ENCODE data around the gene PTH2R. TPM values are rescaled to one million over a fixed set of nuclear protein-coding genes. Genes with fewer than 3 reads are reported as not detected.
"Not testable (repeated sequence)": the region's sequence is repeated elsewhere in the genome, so short reads cannot be mapped to it uniquely, and the experiment has no call there.

The PTH2R gene
- total RNA-seq, 1 experiment from 2014 or later: 0.32 TPM

DNA sequence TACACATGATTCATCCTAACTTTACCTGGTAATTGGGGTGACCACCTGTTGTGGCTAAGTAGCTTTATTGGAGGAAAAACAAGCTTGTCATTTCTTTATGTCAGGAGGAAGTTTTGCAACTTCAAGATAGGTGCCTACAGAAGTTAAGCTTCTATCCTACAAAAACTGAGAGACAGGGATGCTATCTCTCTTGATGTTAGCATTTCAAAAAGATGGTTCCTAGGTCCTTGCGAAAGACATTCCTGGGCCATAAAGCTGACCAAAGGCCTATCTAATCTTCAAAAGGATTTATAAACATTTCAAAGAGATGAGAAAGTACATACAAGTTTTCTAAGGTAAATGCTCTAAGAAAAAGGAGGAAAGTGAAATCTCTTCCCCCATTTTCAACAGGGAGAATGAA, 61.0 kb downstream of the PTH2R start:
- intact Hi-C loops (cut with micrococcal nuclease; ENCODE audit: unreplicated experiment): loop anchor here (1.0 to 5.0 kb wide), 8 partner anchors 22 to 865 kb away; no protein-coding TSS in a partner anchor
- peaks cover 34% of the 10 kb centered on the region for H3K9me3 ChIP-seq
- H3K27me3 ChIP-seq (replicated peaks; ENCODE audit: control insufficient read depth, insufficient read depth, low read length): no peaks in the 10 kb centered on the region
- BruUV-seq (replicated peaks): no TSS peak
- Mint-ChIP-seq H3K27me3 (ENCODE audit: insufficient read depth, unreplicated experiment) (no peaks in the 10 kb centered on the region), H3K9me3 (ENCODE audit: unreplicated experiment) (peaks cover 34% of the 10 kb centered on the region), H3K27ac (ENCODE audit: unreplicated experiment) (peak overlapping the region; percentile 63), H3K36me3 (ENCODE audit: insufficient read depth, unreplicated experiment) (peaks cover 13% of the 10 kb centered on the region), H3K4me1 (ENCODE audit: low read depth, unreplicated experiment) (peaks cover 38% of the 10 kb centered on the region), H3K4me3 (ENCODE audit: unreplicated experiment) (peak overlapping the region; percentile 50)
- POLR2A ChIA-PET: no interaction called here
- no peak overlapping the region for H3K4me3 ChIP-seq (ENCODE audit: low read depth, low read length)
- TF ChIP-seq CTCF (IDR thresholded peaks at IDR 0.05; ENCODE audit: insufficient read depth in 1 of 2, low read depth in 1 of 2, low read length in 1 of 2, severe bottlenecking in 1 of 2, unreplicated experiment in 1 of 2): no peak
- CTCF ChIA-PET: interaction anchor here (0.6 to 1.7 kb wide), 3 partner anchors 52 to 316 kb away, joined by 4 to 7 read pairs (median 4); no protein-coding TSS in a partner anchor
- peaks cover 38% of the 10 kb centered on the region for H3K4me1 ChIP-seq
- DNase-seq: peak in 1 of 2 experiments; percentile 64
- H3K36me3 ChIP-seq (ENCODE audit: control insufficient read depth, insufficient read depth, low read length): no peaks in the 10 kb centered on the region

GRCh38 chr2:208477741-208478140, 71.1 kb downstream of the PTH2R start:
- no TSS peak for BruUV-seq (replicated peaks)
- Histone ChIP-seq H3K4me3 (ENCODE audit: low read depth, low read length) (no peak overlapping the region), H3K27me3 (replicated peaks; ENCODE audit: control insufficient read depth, insufficient read depth, low read length) (no peaks in the 10 kb centered on the region), H3K4me1 (peaks cover under 1% of the 10 kb centered on the region; the same call in 1 of the 2 replicates), H3K9me3 (peaks cover 11% of the 10 kb centered on the region), H3K36me3 (ENCODE audit: control insufficient read depth, insufficient read depth, low read length) (no peaks in the 10 kb centered on the region)
- intact Hi-C loops (cut with micrococcal nuclease; ENCODE audit: unreplicated experiment): no loop called here
- CTCF ChIA-PET: no interaction called here
- Mint-ChIP-seq H3K9me3 (ENCODE audit: unreplicated experiment) (peaks cover 35% of the 10 kb centered on the region), H3K36me3 (ENCODE audit: insufficient read depth, unreplicated experiment) (no peaks in the 10 kb centered on the region), H3K4me1 (ENCODE audit: low read depth, unreplicated experiment) (peaks cover 6% of the 10 kb centered on the region), H3K27me3 (ENCODE audit: insufficient read depth, unreplicated experiment) (no peaks in the 10 kb centered on the region), H3K4me3 (ENCODE audit: unreplicated experiment) (no peak overlapping the region), H3K27ac (ENCODE audit: unreplicated experiment) (no peak overlapping the region)
- DNase-seq: no peak
- POLR2A ChIA-PET: no interaction called here
- no peak for TF ChIP-seq CTCF (IDR thresholded peaks at IDR 0.05; ENCODE audit: insufficient read depth in 1 of 2, low read depth in 1 of 2, low read length in 1 of 2, severe bottlenecking in 1 of 2, unreplicated experiment in 1 of 2)

DNA sequence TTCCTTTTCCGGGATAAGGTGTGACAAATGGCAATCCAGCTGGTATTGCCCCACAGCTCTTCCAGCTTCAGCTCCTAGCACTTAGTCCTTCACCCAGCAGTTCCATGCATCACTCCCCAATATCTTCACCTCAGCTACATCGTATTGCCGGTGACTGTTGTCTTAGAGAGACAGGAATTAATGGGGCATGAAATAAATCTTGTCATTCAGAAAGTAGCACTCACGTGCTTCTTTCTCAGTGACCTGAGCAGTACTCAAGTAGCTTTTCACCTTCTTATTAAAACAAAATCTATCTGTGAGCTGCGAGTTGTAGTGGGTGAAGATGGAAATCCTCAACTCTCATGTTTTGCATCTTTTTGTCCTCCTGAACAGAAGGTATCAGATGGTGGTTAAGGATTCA, 72.8 kb downstream of the PTH2R start:
- Mint-ChIP-seq H3K9me3 (ENCODE audit: unreplicated experiment) (peaks cover 26% of the 10 kb centered on the region), H3K4me1 (ENCODE audit: low read depth, unreplicated experiment) (peaks cover 6% of the 10 kb centered on the region), H3K27ac (ENCODE audit: unreplicated experiment) (no peak overlapping the region), H3K4me3 (ENCODE audit: unreplicated experiment) (no peak overlapping the region), H3K36me3 (ENCODE audit: insufficient read depth, unreplicated experiment) (no peaks in the 10 kb centered on the region), H3K27me3 (ENCODE audit: insufficient read depth, unreplicated experiment) (no peaks in the 10 kb centered on the region)
- BruUV-seq (replicated peaks): no TSS peak
- intact Hi-C loops (cut with micrococcal nuclease; ENCODE audit: unreplicated experiment): no loop called here
- no peak for DNase-seq
- H3K4me3 ChIP-seq (ENCODE audit: low read depth, low read length): no peak overlapping the region
- no peaks in the 10 kb centered on the region for H3K4me1 ChIP-seq
- H3K27me3 ChIP-seq (replicated peaks; ENCODE audit: control insufficient read depth, insufficient read depth, low read length): no peaks in the 10 kb centered on the region
- ChIA-PET CTCF (no interaction called here), POLR2A (no interaction called here)
- no peak for TF ChIP-seq CTCF (IDR thresholded peaks at IDR 0.05; ENCODE audit: insufficient read depth in 1 of 2, low read depth in 1 of 2, low read length in 1 of 2, severe bottlenecking in 1 of 2, unreplicated experiment in 1 of 2)
- H3K9me3 ChIP-seq: no peaks in the 10 kb centered on the region
- H3K36me3 ChIP-seq (ENCODE audit: control insufficient read depth, insufficient read depth, low read length): no peaks in the 10 kb centered on the region

GRCh38 chr2:208481945-208482344, 75.4 kb downstream of the PTH2R start:
- DNase-seq; H3K4me3 ChIP-seq (ENCODE audit: low read depth, low read length); H3K36me3 ChIP-seq (ENCODE audit: control insufficient read depth, insufficient read depth, low read length); H3K36me3 Mint-ChIP-seq (ENCODE audit: insufficient read depth, unreplicated experiment); H3K4me1 Mint-ChIP-seq (ENCODE audit: low read depth, unreplicated experiment); H3K27me3 ChIP-seq (replicated peaks; ENCODE audit: control insufficient read depth, insufficient read depth, low read length); H3K4me3 Mint-ChIP-seq (ENCODE audit: unreplicated experiment); H3K27ac Mint-ChIP-seq (ENCODE audit: unreplicated experiment); H3K4me1 ChIP-seq; H3K27me3 Mint-ChIP-seq (ENCODE audit: insufficient read depth, unreplicated experiment); H3K9me3 ChIP-seq; intact Hi-C loops (cut with micrococcal nuclease; ENCODE audit: unreplicated experiment); POLR2A ChIA-PET; BruUV-seq (replicated peaks); CTCF ChIA-PET: not testable (repeated sequence)
- peaks cover 20% of the 10 kb centered on the region for H3K9me3 Mint-ChIP-seq (ENCODE audit: unreplicated experiment)

DNA sequence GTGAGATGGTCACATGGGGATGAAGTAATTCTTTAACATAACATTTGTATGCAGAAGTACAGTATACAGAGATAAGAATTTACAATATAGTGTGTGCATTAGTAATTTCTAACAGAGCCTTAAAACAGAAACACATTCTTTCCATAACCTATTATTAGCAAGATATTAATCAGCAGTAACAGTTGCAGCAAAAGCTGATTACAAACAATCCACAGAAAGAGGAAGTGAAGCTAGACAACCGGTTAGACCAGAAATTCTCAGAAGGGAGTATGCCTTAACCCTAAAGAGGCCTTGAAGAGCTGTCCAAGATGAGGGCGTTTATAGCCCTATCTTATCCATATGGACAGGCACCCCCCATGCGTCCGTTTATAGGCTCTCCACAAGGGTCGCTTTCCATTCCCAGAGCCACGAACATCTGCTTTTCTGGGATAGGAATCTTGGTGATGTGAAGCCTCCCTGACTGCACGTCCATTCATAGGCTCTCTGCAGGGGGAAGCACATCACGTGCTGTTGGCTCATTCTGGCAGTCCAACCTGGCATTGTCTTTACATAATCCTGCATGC, 75.9 kb downstream of the PTH2R start:
- intact Hi-C loops (cut with micrococcal nuclease; ENCODE audit: unreplicated experiment): not testable (repeated sequence)
- peaks cover 18% of the 10 kb centered on the region for H3K9me3 Mint-ChIP-seq (ENCODE audit: unreplicated experiment)

More for the DNA sequence above, 75.9 kb downstream of the PTH2R start:
- H3K4me1 ChIP-seq; H3K27me3 Mint-ChIP-seq (ENCODE audit: insufficient read depth, unreplicated experiment); H3K36me3 Mint-ChIP-seq (ENCODE audit: insufficient read depth, unreplicated experiment); H3K36me3 ChIP-seq (ENCODE audit: control insufficient read depth, insufficient read depth, low read length); H3K27ac Mint-ChIP-seq (ENCODE audit: unreplicated experiment); CTCF ChIA-PET; POLR2A ChIA-PET; H3K9me3 ChIP-seq; H3K27me3 ChIP-seq (replicated peaks; ENCODE audit: control insufficient read depth, insufficient read depth, low read length); H3K4me3 ChIP-seq (ENCODE audit: low read depth, low read length); H3K4me3 Mint-ChIP-seq (ENCODE audit: unreplicated experiment); BruUV-seq (replicated peaks); H3K4me1 Mint-ChIP-seq (ENCODE audit: low read depth, unreplicated experiment): not testable (repeated sequence)
- DNase-seq: peak in 1 of 2 experiments; percentile 7

Measured in Caco-2 (cell line).